ENCODE data around the gene PLCD1. TPM values are rescaled to one million over a fixed set of nuclear protein-coding genes. Genes with fewer than 3 reads are reported as not detected.

PLCD1 gene
- polyA plus RNA-seq, 1 donor: 20.2 TPM

DNA sequence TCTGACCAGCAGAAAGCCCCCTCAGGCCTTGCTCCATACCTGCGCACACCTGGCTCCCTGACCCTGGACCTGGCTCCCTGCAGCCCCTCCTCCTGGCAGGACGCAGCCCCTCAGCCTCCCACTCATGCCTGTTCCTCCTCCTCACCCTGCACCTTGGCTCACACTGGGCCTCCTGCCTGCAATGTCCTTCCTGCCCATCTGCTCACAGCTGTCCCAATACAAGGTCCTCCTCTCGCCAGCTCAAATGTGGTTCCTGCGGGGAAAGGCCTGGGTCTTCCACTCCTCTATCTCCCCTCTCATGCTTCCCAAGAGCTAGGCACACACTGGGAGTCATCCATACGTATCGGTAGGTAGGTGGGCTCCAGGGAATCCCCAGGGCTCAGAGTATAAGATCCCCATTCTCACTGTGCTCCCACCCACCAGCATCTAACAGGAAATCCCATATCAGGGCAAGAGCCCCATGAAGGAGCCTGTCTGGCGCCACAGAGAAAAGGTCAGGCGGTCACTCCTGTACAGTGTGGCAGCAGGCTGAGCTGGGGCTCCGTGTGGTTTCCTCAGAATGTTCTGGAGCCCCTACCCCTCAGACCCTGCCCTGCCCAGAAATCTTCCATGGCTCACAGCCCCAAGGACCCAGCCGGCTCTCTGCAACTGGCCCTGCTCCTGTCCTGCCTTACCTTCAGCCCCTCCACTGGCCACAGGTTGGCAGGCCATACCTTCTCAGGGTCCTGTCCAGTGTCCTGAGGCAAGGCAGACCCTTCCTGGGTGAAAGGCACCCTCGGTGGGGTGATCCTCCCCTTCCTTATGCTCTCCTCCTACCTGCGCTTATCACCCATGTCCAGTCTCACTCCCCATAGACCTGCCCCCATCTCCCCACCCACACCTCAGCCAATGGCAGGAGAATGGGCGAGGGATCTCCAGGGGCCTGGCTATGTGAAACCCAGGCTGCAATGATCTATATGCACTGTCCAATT lies 10.9 kb downstream of the PLCD1 start:
- no peak for DNase-seq

DNA sequence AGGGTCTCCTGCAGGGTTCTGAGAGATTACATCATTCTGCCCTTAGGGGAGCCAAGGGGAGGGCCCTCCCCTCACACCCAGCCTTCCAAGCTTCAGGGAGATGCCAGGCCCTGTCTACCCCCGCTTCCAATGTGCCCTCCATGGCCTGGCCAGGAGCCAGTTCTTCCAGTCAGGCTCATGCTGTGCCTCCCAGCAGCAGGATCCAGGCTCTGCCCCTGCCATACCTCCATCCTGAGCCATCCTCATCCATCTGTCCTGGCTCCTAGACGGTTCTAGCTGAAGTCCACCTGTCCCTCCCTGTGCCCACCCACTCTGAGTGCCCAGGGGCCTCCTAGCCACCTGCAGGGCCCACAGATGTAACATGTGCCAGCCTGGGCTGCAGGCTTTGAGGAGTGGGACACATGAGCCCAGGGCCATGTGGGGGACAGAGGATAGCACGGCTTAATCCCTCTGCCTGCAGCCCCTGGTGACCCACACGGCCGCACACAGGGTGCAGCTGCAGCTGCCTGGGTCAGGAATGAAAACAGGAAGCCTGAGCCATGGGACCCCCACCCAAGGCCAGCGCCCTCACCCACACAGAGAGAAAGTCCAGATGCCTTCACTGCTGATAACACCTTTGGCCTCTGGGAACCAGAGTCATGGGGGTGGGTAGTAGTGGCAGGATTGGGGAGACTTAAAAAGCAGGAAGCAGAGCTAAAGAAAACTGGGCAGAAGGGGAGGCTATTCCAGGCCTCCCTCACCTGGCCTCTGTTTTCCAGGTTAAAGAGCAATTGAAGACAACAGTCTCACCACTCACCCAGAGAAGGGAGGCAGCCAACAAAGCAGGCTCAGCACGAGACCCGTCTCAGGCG lies 11.8 kb downstream of the PLCD1 start:
- no peak for DNase-seq

DNA sequence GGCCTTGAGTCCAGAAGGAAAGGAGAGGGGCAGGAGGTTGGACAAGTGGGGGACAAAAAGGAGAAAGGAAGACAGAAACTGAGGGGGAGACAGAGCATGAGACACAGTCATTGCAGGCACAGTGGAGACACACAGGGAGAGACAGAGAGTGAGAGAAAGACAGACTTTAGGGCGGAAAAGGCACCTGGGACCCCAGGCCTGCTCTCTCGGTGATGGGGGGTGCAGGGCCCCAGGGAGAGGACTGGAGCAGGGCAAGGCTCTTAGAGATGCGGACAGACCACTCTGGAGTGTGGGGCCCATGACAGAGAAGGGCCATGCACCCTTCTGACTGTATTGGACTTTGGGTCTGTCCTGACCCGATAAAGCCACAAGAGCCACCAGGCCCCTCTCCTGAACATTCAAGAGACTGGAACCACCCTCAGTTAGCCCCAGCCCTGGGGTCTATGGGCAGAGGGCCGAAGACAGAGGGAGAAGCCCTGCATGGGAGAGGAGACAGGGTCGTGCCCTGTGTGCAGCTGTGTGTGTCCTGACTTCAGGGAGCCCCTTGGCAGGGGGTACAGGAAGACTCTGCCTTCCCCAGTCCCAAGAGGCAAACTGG lies 12.5 kb downstream of the PLCD1 start:
- no peak for DNase-seq

DNA sequence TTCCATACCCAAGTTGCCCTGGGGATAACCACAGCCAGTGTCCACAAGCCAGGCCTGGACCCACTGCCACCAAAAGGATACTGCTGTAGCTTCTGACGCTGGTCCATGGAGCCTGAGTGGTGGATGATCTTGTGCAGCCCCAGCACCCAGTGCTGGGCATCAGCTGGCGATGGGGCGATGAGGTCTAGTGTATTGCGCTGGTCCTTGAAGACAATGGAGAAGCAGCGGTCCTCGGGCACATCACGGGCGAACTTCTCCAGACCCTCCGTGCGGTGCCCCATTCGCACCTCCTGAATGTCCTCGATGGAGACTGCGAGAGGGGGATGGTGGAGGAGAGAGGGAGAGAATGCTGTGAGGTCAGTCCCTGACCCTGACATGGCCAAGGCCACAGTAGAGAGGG lies 13.0 kb downstream of the PLCD1 start:
- no peak for DNase-seq

DNA sequence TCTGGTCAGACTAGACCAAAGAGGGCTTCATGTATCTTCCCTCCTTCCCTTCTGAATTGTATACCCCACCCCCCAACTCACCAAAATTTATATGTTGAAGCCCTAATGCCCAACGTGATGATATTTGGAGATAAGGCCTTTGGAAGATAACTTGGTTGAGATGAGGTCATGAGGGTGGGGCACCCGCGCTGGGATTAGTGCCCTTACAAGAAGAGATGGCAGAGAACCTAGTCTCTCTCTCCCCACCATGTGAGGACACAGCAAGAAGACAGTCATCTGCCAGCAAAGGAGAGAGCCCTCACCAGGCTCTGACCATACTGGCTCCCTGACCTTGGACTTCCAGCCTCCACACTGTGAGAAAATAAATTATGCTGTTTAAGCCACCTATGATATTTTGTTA lies 13.5 kb downstream of the PLCD1 start:
- DNase-seq: no peak

DNA sequence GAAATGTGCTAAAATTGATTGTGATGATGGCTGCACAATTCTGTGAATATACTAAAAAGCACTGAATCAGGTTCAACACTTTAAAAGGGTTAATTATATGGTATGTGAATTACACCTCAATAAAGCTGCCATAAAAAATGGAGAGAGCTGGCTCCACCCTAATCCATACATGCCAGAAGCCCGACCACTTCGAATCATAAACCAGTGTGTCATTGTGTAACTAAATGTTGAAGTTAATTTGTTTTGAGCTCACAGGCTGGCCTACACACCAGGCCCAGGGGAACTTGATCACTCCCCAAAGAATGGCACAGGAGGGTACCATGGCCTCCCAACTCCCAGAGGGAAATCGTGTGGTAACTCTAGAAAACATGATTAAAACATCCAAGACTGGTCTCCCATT lies 14.0 kb downstream of the PLCD1 start:
- no peak for DNase-seq

DNA sequence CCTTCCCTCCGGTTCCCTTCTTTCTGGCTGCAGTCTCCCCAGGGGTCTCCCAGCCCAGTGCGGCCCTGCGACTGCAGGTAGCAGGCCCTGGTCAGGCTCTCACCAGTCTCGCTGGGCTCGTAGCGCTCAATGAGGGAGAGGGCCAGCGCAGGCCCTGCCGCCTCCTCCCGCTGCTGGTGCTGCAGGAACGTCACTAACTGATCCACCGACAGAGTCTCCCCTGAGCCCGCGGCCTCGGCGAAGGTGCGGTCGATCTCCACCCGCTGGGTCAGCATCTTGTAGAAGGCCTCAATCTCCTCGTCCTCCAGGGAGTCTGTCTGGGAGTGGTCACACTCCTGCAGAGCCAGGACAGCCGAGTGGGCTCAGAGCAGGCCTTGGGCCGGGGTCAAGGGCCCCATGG lies 18.3 kb downstream of the PLCD1 start:
- DNase-seq: no peak

DNA sequence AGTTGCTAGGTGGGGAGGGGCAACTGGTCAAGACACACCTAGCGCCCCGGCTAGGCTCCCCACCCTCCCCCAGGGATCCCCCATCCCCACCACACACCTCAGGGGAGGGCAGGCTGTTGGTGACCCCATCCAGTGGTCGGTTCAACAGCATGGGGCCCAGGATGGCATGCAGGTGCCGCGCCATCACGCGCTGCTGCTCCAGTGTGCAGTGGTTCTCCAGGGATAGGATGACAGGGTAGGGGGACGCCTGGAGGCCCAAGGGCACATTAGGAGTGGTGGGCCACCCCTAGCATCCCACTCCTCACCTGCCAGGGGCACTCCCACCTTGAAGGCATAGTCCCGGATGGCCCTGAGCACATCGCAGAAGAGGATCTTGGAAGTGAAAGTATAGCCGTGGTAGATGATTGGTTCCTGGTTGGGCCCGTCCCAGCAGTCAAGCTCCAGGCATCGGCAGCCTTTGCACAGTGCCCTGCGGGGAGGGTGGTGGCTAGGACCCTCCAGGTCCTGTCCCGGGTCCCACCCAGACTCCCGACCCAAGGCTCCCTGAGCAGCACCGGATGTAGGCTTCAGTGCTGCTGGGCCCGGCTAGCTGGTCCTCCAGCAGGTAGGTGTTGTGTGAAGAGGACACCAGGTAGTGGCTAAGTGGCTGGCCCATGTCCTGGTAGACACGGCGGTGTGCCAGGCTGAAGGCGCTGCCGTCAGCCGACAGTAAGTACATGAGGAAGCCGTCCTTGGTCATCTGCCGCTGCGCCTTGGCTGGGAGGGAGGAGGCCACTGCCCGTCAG lies 19.4 kb downstream of the PLCD1 start:
- DNase-seq: no peak

DNA sequence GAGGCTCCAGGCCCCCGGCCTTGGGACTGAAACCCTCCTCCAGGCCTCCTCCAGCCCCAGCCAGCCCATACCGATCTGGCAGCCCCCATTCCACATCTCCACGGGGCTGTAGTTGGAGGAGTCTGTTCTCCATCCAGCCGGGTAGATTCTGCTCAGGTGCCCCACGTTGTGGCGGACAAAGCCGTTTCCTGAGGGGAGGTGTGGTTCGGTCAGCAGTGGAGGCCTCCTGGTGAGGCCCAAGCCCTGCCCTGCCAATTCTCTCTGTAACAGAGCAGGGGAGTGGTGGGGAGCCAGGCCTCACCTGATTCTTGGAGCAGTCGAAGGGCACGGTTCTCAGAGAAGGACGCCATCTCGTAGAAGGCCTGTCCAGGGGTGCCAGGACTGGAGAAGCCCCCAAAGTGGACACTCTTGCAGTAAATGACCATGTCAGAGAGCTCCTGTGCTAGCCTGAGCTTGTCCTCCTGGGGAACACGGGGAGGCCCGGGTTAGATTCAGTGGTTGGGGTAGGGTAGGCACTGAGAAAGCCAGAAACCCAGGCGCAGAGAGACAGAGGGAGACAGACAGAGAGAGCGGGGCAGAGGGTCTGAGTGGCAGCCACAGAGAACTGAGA lies 20.4 kb downstream of the PLCD1 start:
- DNase-seq: no peak

DNA sequence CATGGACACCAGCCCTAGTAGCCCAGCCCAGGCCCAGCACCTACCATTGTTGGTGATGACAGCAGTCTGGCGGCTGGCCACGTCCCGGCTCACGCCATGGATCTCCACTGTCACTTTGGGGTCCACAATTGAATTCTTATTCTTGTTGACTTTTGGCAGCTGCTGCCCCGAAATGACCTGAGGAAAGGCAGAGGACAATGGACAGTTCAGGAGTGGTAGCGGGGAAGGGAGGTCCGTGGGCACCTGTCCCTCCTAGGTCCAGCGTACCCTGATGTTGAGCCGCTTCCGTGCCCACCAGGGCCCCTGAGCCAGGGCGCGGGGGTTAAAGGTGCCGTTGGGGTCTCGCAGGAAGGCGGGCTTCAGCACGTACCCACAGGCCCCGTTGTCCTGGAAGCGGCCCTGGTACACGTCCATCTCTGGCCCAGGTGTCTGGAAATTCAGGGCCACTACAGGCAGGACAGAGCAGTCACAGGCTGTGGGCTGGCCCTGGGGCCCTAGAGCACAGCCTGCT lies 21.2 kb downstream of the PLCD1 start:
- DNase-seq: no peak

DNA sequence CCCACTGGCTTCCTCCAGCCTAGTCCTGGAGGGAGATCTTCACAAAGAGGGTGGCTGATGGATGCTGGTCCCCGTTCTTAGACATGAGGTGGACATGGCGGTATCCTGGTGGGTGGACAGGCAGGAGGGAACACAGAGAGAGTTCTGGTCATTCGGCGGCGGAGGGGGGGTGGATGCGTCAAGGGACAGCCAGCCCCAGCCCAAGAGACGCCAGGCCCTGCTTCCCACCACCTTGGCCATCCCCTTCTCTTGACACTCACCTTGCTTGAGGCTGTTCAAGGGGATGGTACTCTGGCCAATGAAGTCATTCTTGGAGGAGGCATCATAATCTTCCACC lies 21.7 kb downstream of the PLCD1 start:
- no peak for DNase-seq

DNA sequence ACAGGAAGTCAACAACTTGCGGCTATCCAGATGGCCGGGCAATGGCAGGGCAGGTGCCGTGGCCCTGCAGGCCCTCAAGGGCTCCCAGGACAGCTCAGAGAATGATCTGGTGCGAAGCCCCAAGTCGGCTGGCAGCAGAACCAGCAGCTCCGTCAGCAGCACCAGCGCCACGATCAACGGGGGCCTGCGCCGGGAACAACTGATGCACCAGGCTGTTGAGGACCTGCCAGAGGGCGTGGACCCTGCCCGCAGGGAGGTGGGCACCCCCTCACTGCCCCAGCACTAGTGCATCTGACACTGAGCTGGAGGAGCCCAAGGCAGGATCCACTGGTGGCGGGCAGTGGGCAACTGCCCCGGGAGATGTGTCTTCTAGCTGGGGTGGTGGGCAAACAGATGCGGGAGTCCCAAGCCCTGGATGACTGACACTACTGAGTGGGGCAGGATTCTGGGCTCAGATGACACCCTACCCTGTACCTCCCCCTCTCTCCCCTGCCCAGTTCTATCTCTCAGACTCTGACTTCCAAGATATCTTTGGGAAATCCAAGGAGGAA lies 22.9 kb downstream of the PLCD1 start:
- DNase-seq: no peak

DNA sequence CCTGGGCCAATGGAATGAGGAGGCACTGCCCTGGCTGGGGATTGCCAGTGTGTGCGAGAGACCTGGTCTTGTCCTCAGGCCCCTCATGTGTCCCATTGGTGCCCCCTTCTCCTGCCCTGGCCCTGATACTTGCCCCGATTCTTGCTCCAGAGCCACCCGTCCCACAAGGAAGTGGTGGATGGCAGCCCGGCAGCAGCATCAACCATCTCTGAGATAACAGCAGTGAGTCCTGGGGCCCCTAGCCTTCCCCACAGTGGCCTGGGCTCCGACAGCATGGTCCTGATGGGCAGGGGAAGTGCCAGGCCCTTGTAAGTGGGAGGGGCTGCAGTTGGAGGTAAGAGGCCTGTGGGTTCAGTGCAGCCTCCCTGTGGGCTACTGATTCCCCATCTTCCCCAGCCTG lies 23.4 kb downstream of the PLCD1 start:
- no peak for DNase-seq

DNA sequence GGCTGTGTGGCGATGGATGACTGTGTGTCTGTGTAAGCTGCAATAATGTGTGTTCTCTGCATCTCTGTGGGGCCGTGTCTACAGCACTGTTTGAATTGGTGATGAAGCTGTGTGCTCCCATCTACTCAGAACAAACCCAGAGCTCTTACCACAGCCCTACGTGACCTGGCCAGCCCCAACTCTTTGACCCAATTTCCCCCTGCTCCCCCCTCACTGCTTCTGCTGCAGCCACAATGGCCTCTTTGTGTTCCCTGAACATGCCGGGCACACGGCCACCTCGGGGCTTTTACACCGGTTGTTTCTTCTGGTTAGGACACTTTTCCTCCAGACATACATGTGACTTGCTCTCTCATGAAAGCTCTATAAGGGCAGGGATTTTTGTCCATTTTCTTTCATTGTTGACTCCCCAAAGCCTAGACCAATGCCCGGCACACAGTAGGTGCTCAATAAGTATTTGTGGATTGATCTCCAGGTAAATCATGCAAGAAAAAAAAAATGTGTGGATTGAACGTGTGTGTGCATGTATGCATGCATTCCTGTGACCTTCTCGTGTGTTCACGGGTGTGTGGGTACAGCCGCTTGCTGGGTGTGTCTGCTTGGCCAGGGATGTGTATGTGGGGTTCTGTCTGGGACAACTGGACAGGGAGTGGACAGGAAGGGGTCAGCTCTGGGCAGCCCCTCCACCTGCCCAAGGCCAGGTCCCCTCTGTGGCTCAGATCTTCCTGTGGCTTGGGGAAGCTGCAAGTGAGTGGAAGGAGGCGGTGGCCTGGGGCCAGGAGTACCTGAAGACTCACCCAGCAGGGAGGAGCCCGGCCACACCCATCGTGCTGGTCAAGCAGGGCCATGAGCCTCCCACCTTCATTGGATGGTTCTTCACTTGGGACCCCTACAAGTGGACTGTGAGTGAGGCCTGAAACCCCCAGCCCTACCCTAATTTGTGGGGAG lies 24.1 kb downstream of the PLCD1 start:
- DNase-seq: no peak

DNA sequence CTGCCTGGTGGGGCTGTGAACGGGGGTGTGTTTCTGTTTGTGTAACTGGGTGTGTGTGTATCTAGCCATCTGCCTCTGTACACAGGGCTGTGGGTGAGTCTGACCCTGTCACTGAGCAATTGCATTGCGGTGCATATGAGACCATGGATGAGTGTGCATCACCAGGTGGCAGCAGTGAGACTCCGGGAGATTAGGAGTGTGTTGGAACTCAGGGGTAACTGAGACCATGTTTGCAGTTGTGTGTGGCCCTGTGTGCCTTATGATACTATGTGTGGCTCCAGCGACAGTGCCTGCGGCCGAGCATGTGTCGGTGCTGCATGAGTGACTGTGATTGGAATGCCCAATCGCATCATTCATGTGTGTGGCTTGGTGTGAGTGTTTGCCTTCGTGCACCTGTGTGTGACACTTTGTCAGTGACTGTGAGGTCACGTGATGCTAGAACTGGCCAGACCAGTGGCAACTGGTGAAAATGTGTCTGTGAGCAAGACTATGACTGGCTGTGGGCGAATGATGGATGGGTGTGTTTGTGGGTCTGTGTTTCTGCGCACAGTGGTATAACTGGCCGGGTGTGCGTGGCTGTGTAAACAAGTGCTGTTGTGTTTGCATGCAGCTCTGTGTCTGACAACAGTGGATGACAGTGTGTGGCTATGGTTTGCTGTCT lies 24.9 kb downstream of the PLCD1 start:
- peak; percentile 61 for DNase-seq

DNA sequence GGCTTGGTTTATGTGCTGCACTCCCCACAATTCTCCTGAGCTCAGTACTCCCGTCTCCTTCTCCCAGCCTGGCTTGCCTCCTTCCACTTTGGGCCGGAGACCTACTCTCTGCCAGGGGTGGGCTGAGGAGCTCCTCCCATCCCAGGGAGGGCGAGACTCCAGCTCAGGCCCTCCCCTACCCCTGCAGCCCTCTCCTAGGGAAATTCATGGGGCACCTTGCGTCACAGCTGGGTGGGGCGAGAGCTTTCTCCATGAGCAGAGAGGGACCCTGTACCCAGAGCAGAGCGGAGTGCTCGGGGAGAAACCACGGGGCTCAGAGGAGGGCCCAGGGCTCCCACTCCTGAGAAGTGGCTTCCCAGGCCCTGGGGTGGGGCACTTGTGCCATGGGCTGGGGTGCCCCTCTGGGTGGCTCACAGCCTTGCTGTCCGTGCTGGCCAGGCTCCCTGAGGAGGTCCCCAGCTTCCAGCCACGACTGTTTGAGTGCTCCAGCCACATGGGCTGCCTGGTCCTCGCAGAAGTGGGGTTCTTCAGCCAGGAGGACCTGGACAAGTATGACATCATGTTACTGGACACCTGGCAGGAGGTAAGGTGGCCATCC lies 25.5 kb downstream of the PLCD1 start:
- DNase-seq: no peak

DNA sequence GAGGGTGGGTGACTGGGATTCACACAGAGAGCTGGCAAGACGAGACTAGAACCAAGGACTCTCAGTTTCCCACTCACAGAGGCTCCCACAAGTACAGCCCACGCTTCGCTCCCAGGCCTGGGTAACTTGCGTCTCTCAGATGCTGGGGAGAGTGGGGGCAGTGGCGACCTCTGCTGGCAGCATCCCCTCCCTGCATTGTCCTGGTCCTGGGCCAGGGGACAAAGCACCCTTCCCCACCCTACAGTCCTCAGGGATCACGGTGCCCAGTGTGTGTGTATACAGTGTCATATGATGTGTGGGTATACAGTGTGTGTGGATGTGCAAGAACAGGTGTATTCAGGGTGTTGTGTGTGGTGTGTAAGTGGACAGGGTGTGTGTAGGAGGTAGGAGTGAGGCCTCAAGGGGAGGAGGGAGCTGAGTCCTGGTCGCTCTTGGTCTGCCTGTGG lies 26.0 kb downstream of the PLCD1 start:
- no peak for DNase-seq

DNA sequence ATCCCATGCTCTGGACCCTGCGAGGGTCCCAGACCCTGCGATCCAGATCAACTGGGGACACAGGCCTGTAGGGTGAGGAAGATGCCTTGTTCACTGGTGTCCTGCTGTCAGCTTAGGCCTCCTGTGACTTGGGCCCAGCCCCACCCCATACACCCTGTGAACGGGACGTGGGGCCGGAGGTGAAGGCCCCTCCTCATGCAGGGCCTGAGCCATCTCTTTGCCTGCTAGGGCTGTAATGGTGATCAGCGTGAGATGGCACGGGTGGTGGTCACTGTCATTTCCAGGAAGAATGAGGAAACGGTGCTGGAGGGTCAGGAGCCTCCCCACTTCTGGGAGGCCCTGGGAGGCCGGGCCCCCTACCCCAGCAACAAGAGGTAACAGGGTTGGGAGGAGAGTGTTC lies 26.5 kb downstream of the PLCD1 start:
- DNase-seq: no peak

Data from left kidney (tissue), 2 donors.